Activated CD4-positive, alpha-beta T cell treated with anti-CD3 and anti-CD28 coated beads, Interleukin-2, Interleukin-6, amounts not matched to agents 100 ng/mL and 50 ng/mL, durations not matched to agents 16 hours and 8 hours (primary cell): ENCODE data around the gene CHD1L.
"Not testable (repeated sequence)": the region's sequence is repeated elsewhere in the genome, so short reads cannot be mapped to it uniquely, and the experiment has no call there.

Source experiments
- DNase-seq: peaks from one replicate; pipeline ENCODE4 v3.0.0-alpha.2; 2020

Gene CHD1L

DNA sequence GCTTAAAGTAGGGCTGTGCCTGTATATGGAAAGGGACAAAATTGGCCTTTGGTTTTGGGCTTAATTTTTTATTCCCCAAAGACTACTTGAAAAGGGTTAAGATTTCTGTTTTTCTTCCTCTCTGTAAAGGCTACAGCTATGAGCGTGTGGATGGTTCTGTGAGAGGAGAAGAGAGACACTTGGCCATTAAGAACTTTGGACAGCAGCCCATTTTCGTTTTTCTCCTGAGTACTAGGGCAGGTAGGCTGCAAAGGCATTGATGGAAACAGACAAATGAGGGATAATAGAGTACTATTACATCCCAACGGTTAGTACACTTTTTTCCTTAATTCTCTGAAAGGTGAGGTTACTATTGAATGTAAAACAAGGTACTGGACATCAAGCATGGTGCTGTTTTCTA, 29.6 kb downstream of the CHD1L start:
- no peak for DNase-seq

DNA sequence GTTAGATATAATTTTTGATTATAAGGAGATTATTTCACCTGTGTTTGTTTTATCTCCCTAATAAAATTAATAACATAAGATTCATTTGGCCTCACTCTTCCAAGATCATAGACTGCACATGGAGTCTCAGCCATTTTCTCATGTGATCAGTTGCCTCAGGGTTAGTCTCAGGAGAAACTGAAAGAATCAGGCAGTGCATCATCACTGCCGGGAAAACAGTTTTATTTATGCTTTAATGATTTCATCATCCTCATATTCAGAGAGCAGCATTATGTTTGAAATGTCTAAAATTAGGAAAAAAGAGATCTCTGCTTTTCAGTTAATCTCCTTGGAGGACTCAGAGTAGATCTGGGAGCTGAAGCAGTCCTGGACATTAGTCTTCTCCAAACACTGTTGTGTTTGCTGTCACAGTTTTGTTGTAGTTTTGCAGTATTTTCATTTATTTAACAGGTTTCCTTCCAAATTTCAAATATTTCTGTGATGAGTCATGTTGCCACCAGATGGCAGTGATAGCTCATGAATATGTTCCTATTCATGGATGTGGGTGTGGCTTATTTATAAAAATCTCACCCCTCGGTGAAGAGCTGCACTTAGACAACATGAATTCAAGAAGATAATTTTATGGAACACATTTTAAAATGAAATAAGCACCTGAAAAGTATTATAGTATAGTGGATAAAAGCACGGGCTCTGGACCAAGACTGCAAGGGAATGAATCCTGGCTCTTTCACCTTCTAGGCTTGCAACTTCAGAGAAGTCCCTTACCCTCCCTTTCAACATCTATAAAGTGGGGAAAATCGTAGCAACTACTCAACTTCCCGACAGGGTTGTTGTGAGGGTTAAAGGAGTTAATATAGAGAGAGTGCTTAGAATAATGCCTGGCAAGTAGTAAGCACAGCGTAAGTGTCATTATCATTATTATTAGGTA, 31.2 kb downstream of the CHD1L start:
- peak; percentile 57 for DNase-seq

DNA sequence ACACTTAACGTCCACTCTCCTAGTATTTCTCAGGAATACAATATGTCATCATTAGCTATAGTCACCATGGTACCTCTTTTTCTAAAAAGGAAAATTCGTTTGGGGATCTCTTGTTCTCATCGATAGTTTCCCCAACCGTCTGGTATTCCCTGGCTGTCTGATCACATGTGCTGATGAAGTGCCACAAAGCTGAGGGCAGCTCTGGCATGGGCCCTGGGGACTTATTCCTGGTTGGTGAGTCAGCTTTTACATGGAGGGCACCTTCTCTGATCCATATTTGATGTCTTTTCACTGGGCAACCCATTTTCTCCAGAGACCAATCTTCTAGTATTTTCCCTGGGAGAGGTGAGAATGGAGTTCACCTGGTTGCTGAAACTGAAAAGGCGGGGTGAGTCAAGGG, 39.5 kb downstream of the CHD1L start:
- DNase-seq, result no peak

DNA sequence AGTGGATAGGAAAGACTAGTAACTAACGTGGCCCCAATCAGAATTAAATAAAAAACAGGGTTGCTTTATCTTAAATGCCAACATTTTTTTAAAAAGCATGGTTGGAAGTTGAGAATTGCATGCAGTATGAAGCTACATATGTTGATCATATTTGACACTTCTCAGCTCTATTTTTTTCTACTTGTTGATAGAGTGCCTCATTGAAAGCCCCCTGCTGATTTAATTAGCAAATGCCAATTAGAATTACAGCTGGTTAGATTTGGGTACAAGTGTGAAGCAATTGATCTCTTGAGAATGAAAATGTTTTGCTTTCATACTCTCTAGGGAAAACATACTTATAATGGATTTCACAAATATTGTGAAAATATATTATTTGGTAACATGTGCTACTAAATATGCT, 40.5 kb downstream of the CHD1L start:
- DNase-seq, result no peak

DNA sequence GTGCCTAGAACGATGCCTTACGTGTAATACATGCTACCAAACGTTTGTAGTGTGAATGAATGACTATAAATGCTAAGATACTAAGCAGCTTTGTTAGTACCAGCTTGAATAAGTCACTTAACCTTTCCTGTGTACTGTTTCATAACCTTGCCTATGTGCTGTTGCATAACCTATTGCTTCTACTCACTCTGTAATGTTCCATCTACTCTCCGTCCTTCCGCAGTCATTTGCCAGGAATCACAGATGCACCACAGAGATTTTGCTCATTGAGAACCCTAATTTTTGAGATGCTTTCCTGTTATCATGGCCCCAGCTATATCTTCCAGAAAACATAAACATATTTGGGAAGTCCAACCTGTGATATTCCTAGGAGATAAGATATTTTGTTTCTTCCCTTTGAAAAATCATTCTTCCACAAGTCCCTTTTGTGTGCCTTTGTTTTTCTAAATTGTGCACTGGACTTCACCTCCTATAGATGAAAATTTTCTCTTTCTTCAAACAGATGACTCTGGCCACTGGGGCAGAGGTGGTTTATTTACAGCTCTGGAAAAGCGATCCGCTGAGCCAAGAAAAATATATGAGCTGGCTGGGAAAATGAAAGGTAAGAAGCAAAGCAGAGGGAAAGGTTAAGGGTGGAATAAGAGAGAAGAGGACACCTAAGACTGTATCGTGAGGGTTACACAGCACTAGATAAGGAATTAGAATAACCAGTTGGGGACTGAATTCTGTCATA, 44.8 kb downstream of the CHD1L start:
- DNase-seq, result no peak

DNA sequence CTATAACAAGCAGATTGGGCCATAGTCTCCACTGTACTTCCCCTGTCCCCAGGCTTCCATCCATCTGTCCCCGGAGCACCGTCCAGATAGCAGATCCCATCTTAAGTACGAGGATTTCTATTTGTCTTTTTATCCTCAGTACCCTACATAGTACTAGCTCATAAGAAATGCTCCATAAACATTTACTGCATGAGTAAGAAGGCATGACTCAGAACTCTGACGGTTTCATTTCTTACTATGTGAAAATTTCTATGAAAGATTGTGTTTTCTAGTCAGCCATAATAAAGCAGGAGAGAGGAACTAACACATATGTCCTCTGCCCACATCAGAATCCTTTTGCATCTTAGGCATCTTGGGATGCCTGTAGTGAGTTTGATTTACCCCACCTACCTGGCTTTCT, 49.5 kb downstream of the CHD1L start:
- peak; percentile 12 for DNase-seq

DNA sequence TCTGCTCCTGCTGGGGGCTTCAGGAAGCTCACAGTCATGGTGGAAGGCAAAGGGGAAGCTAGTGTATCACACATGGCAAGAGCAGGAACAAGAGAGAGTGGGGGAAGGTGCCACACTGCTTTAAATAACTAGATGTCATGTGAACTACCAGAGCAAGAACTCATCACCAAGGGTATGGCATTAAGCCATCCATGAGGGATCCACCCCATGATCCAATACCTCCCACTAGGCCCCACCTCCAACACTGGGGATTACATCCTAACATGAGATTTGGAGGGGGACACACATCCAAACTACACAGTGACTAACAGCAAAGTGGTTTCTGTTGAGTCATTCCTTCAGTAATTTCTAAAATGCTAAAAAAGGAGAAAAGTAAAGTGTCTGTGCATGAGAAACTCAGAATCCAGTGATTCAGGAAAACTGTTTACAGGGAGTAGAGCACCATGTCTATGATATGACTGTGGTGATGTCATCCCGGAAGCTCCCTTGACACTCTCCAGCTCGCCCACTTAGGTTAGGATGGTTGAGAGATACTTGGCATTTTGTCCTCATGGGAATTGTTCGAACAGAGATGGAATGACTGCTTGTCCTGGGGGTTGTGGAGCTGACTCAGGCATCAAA, 50.3 kb downstream of the CHD1L start:
- no peak for DNase-seq

DNA sequence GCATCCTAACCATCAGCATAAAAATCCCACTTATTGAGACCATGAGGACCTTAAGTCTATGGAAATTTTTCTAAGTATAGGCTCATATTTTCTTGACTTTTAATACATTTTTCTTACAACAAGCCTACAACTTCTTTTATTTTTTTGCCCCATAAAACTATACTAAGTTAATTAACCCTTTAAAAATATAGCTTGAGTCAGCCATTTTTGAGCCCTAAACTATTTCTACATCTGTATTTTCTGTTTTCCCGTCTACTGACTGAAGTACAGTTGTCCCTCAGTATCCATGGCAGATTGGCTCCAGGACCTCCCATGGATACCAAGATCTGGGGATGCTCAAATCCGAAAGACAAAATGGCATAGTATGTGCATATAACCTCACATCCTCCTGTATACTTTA, 55.0 kb downstream of the CHD1L start:
- no peak for DNase-seq

DNA sequence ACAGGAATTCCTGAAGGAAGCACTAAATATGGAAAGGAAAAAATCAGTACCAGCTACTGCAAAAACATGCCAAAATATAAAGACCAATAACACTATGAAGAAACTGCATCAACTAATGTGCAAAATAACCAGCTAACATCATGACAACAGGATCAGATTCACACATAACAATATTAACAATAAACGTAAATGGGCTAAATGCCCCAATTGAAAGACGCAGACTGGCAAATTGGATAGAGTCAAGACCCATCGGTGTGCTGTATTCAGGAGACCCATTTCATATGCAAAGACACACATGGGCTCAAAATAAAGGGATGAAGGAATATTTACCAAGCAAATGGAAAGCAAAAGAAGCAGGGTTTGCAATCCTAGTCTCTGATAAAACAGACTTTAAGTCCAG, 63.3 kb downstream of the CHD1L start:
- not testable (repeated sequence) for DNase-seq

DNA sequence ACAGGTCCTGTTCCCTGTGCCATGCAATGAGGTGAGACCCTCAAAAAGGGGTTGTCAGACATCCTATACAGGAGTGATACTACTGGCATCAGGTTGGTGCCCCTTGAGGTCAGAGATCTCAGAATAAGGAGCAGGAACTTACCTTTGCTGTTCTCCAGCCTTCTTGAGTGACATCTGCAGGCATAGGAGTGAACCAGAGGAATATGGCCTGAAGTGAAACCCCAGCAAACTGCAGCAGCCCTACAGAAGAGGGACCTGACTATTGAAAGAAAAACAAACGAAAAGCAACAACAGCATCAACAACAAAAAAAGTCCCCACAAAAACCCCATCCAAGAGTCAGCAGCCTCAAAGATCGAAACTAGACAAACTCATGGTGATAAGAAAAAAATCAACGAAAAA, 74.5 kb downstream of the CHD1L start:
- DNase-seq, result no peak

DNA sequence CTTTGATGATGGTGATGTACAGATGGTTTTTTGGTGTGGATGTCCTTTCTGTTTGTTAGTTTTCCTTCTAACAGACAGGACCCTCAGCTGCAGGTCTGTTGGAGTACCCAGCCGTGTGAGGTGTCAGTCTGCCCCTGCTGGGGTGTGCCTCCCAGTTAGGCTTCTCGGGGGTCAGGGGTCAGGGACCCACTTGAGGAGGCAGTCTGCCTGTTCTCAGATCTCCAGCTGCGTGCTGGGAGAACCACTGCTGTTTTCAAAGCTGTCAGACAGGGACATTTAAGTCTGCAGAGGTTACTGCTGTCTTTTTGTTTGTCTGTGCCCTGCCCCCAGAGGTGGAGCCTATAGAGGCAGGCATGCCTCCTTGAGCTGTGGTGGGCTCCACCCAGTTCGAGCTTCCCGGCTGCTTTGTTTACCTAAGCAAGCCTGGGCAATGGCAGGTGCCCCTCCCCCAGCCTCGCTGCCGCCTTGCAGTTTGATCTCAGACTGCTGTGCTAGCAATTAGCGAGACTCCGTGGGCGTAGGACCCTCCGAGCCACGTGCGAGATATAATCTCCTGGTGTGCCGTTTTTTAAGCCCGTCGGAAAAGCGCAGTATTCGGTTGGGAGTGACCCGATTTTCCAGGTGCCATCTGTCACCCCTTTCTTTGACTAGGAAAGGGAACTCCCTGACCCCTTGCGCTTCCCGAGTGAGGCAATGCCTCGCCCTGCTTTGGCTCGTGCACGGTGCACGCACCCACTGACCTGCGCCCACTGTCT, 84.6 kb downstream of the CHD1L start:
- not testable (repeated sequence) for DNase-seq

DNA sequence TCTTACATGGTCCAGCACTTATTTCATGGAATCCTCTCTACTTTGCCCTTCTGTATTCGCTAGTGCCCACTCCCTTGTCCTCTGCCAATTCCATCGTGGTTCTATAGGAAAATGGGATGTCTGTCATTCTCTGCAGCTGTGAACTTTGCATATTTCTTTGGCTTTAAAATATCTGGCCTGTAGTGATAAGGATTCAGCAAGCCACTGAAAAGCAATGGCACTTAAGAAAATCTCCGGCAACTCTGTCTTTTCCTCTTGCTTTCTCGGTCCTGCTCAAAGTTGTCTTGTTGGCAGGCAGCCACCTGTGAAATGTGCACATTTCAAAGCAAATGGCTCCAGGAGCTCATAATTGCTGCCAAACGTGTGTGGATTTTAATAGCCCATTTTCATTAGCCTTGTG, 91.8 kb downstream of the CHD1L start:
- DNase-seq, result no peak

DNA sequence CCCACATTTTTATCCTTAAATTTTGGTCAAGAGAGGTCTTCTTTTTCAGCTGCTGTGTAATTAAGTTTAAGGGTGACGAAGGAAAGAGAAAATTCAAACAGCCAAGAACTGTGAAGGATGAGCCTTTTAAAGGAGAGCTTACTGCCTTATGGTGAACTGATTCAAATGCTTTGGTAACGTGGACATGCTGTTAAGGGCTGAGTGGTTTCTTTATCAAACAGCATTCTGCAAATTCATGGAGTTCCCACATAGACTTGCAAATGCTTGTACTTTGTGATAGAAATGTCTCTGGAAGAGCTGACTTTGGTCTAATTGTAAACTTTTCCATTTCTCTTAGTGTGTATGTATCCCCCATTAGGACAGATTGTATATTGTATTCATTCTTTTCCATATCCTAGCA, 93.8 kb downstream of the CHD1L start:
- no peak for DNase-seq

DNA sequence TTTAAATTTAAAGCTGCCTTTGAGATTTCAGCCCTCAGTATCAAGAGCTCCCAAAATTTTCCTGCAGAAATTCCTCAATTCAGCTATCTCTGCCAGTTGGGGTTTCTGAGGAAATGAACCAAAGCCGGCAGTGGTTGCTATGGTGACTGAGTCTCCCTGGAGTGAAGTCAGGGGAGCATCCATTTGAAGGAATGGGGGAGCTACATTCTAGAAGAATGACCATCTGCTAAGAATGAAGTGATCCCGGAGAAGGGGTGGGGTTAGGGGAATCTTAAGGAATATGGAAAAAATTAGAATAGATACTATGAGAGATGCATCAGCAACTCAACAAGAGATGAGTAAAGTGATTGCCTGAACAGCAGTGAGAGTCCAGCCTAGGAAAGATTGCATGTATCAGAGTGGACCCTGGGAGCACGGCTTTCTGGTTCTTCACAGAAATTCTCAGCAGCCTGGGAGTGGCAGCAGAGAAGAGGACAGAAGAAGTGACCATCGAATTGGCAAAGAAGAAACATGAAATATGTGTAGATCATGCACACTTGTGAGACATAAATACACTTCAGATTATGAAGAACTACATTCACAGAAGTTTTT, 94.7 kb downstream of the CHD1L start:
- DNase-seq, result no peak

DNA sequence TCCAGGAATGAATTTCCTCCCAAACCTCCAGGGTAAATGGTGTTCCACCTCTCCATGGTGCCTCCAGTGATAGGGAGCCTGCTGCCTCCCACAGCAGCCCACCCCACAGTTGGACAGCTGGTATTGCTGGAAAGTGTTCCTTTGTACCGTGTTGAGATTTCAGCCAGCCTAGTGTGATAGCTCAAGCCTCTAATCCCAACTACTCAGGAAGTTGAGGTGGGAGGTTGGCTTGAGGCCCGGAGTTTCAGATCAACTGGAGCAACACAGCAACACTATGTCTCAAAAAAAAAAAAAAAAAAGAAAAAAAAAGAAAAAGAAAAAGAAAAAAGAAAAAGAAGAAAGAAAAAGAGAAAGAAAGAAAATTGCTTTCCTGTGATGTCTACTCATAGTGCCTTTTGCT, 96.1 kb downstream of the CHD1L start:
- DNase-seq, result no peak

DNA sequence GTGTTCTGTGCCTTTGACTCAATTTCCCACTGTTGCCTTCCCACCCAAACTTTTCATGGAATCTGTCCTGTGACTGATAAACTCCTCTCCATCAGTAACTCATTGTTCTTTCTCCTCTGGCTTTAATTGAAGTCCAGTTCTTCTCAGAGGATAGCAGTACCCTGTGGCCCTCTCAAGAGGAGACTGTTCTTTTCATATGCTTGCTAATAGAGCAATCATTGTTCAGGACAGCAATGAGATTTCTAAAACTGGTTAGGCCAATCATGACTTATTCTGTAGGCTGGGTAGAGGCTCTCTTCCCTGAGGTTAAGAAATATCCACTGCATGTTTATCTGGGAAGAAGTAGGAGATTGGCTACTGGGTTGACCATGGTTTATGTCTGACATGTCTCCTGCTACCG, 98.8 kb downstream of the CHD1L start:
- DNase-seq, result no peak
